ENCODE data around the gene LOXL4.
"Not testable (repeated sequence)": the region's sequence is repeated elsewhere in the genome, so short reads cannot be mapped to it uniquely, and the experiment has no call there.

LOXL4 gene

DNA sequence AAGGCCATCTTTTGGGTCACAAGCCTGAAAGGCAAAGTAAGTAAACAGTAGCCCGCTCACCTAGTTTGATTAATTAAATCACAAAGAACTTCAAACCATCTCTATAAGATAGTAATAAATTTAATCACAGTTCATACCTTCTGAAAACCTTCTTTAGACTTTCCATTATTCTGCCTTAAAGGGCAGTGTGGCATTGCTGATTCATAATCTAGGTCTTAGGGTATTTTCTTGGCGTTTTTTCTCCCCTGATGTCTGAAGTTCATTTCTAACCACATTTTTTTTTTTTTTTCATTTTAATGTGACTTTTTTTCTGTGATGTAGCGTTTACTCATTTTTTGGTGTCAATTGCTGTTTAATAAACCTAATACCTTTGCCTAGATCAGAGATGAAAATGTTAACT is 27.5 kb downstream of the LOXL4 start:
- H3K4me3 ChIP-seq (ENCODE audit: control insufficient read depth, low read depth, low read length) = no peak overlapping the region
- TF ChIP-seq, protein P1, sequence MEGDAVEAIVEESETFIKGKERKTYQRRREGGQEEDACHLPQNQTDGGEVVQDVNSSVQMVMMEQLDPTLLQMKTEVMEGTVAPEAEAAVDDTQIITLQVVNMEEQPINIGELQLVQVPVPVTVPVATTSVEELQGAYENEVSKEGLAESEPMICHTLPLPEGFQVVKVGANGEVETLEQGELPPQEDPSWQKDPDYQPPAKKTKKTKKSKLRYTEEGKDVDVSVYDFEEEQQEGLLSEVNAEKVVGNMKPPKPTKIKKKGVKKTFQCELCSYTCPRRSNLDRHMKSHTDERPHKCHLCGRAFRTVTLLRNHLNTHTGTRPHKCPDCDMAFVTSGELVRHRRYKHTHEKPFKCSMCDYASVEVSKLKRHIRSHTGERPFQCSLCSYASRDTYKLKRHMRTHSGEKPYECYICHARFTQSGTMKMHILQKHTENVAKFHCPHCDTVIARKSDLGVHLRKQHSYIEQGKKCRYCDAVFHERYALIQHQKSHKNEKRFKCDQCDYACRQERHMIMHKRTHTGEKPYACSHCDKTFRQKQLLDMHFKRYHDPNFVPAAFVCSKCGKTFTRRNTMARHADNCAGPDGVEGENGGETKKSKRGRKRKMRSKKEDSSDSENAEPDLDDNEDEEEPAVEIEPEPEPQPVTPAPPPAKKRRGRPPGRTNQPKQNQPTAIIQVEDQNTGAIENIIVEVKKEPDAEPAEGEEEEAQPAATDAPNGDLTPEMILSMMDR (conservative IDR thresholded peaks at IDR 0.05; ENCODE audit: control insufficient read depth, insufficient read depth, low read depth, low read length) = no peak
- DNase-seq (ENCODE audit: low read depth) = no peak

DNA sequence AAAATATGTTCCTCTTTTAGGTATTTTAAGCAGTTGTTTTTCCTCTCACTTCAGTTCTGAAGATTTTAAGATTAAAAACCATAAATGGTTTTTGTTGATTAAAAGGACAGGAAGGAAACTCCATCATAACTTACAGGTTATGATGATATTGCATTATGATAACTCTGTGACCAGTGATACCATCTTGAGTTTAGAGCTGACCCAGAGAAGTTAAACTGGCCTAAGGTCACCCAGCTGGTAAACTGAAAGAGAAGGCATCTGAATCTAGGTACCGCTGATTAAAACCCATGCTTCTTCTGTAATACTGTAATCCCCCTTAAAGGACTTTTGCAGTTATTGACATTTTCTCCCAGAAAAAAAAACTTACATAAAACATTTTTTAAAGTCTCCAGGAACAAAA is 29.6 kb downstream of the LOXL4 start:
- DNase-seq (ENCODE audit: low read depth) = no peak
- TF ChIP-seq, protein P1 (conservative IDR thresholded peaks at IDR 0.05; ENCODE audit: control insufficient read depth, insufficient read depth, low read depth, low read length) = no peak
- no peak overlapping the region for H3K4me3 ChIP-seq (ENCODE audit: control insufficient read depth, low read depth, low read length)

DNA sequence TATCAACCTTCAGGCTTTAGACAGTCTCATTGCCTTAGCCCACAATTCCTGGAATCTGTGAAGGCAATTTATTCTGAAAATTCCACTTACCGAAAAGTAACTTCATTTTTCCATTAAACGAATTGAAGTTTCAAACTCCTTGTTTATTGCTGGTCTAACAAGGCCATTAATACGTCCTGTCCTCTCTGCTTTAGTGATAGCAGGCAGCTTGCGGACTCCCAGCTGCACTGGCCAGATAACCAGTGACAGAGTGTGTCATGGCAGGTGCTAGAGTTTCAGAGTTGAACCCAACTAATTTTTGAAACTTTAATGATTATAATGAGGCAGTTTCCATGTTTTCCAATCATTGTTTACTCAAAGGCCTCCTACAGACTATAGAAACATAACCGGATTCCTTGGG is 31.1 kb downstream of the LOXL4 start:
- DNase-seq (ENCODE audit: low read depth) = no peak
- TF ChIP-seq, protein P1 (conservative IDR thresholded peaks at IDR 0.05; ENCODE audit: control insufficient read depth, insufficient read depth, low read depth, low read length) = no peak
- no peak overlapping the region for H3K4me3 ChIP-seq (ENCODE audit: control insufficient read depth, low read depth, low read length)

DNA sequence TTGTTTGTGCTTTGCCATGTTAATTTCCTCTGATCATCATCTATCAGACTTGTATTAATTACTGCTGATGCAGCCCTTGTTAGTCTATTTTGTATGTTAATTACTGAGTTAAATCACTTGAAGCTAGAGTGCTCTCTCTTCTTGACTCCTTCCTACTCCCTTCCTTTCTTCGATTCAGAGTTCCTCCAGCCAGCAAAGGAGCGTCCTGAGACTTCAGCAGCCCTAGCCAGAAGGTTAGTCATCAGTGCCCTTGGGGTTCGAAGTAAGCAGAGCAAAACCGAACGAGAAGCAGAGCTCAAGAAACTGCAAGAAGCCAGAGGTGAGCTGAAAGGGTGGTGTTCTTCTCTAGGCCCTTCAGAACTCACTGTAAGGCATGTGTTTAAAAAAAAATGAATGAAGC is 32.1 kb downstream of the LOXL4 start:
- DNase-seq (ENCODE audit: low read depth) = peak; percentile 57
- TF ChIP-seq, protein P1 (conservative IDR thresholded peaks at IDR 0.05; ENCODE audit: control insufficient read depth, insufficient read depth, low read depth, low read length) = no peak
- no peak overlapping the region for H3K4me3 ChIP-seq (ENCODE audit: control insufficient read depth, low read depth, low read length)

DNA sequence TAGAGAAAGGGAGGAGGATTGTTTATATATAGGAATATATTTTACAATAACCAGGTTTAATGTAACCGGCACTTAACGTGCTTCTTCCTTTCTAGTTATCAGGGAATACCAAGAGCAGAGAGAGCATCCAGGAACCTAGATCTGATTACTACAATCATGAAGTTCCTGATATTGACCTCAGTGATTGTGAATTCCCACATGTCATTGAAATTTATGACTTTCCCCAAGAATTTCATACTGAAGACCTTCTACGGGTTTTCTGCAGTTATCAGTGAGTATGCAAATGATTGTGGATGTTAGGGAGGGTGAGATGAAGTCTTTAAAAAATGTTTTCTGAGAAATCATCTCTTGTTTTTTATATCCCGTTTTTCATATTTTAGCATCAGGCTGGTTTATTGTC is 36.6 kb downstream of the LOXL4 start:
- no peak overlapping the region for H3K4me3 ChIP-seq (ENCODE audit: control insufficient read depth, low read depth, low read length)
- TF ChIP-seq, protein P1 (conservative IDR thresholded peaks at IDR 0.05; ENCODE audit: control insufficient read depth, insufficient read depth, low read depth, low read length) = no peak
- DNase-seq (ENCODE audit: low read depth) = no peak

DNA sequence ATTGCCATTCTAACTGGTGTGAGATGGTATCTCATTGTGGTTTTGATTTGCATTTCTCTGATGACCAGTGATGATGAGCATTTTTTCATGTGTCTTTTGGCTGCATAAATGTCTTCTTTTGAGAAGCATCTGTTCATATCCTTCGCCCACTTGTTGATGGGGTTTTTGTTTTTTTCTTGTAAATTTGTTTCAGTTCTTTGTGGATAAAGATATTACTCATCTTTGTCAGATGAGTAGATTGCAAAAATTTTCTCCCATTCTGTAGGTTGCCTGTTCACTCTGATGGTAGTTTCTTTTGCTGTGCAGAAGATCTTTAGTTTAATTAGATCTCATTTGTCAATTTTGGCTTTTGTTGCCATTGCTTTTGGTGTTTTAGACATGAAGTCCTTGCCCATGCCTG is 39.7 kb downstream of the LOXL4 start:
- not testable (repeated sequence) for H3K4me3 ChIP-seq (ENCODE audit: control insufficient read depth, low read depth, low read length); DNase-seq (ENCODE audit: low read depth)

DNA sequence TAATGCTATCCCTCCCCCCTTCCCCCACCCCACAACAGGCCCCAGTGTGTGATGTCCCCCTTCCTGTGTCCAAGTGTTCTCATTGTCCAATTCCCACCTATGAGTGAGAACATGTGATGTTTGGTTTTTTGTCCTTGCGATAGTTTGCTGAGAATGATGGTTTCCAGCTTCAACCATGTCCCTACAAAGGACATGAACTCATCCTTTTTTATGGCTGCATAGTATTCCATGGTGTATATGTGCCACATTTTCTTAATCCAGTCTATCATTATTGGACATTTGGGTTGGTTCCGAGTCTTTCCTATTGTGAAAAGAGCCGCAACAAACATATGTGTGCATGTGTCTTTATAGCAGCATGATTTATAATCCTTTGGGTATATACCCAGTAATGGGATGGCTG is 40.3 kb downstream of the LOXL4 start:
- DNase-seq (ENCODE audit: low read depth) = not testable (repeated sequence)

DNA sequence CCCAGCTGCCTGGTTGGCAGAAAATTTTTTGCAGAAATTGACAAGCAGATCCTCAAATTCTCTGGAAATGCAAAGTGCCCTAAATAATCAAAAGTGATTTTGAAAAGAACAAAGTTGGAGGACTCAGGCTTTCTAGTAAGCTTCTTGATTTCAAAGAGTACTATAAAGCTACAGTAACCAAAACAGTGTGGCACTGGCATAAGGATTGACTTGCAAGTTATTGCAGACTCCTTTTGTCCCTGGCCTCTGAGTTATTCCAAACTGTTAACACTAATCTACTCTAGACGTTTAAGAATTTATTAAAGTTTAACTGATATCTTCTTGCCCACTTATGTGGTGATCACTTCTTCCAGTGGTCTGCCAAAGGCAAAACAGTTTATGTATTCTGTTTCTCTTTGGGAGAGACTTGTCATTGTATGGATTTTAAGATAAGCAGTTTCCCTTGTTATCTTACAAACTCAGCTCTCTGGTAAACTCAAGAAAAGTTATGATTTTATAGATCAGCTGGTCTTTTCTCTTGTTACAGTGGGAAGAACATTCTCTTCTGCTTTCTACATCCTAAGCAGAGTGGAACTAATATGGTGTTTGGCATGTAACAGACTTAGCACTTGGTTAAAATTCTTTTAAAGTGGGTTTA is 41.4 kb downstream of the LOXL4 start:
- TF ChIP-seq, protein P1 (conservative IDR thresholded peaks at IDR 0.05; ENCODE audit: control insufficient read depth, insufficient read depth, low read depth, low read length) = no peak
- no peak for DNase-seq (ENCODE audit: low read depth)
- no peak overlapping the region for H3K4me3 ChIP-seq (ENCODE audit: control insufficient read depth, low read depth, low read length)

More for the DNA sequence above, 40.3 kb downstream of the LOXL4 start:
- not testable (repeated sequence) for H3K4me3 ChIP-seq (ENCODE audit: control insufficient read depth, low read depth, low read length)
